Lower lobe of right lung (tissue), 2 donors: ENCODE data around the gene PNPLA1. TPM values are rescaled to one million over a fixed set of nuclear protein-coding genes. Genes with fewer than 3 reads are reported as not detected.
A peak's percentile ranks its signal among the peaks of the same experiment; 100 is the strongest.

Experiments used
- ATAC-seq, 2 donors: fragments of 200-7000 bp; cut with Tn5 transposase; one replicate each; pipeline ENCODE4 v1.9.1; 2020 to 2022; ENCODE audit warnings: mild to moderate bottlenecking in 2 of 2, moderate library complexity in 2 of 2
- DNase-seq: peaks from one replicate; pipeline ENCODE4 v3.0.0-alpha.2; 2020
- H3K27ac ChIP-seq: fragments of 200-600 bp; one replicate; pipeline ENCODE4 v1.8.0; 2022
- H3K27me3 ChIP-seq: fragments of 200-600 bp; one replicate; pipeline ENCODE4 v1.8.0; 2022; ENCODE audit warnings: low read depth
- H3K36me3 ChIP-seq: fragments of 200-600 bp; one replicate; pipeline ENCODE4 v1.8.0; 2022; ENCODE audit warnings: mild to moderate bottlenecking
- H3K4me1 ChIP-seq: fragments of 200-600 bp; one replicate; pipeline ENCODE4 v1.8.0; 2022
- H3K4me3 ChIP-seq: fragments of 200-600 bp; one replicate; pipeline ENCODE4 v1.8.0; 2022; ENCODE audit warnings: mild to moderate bottlenecking
- H3K9me3 ChIP-seq: fragments of 200-600 bp; one replicate; pipeline ENCODE4 v1.8.0; 2022
- CTCF ChIP-seq: fragments of 200-600 bp; IDR thresholded peaks from one replicate; pipeline ENCODE4 v1.8.0; 2022; ENCODE audit warnings: antibody characterized with exemption, mild to moderate bottlenecking
- intact Hi-C: fragments of 100-400 bp; cut with DNase I; formaldehyde crosslinking; loops from one replicate; pipeline ENCODE4 v1.11.0; 2022
- total RNA-seq: library from RNA; stranded (reverse); fragmentation: NEBNext Ultra II Directional; extraction: Animal tissue kit (Norgen Biotek cat#: 25700); gene quantifications from one replicate; pipeline ENCODE4 v1.2.1, GENCODE V29; 2021
- donor health status: DM: no; HTN: yes; CAD: no; lungs with severe emphysema.

PNPLA1 gene
- total RNA-seq, 1 donor from 2014 or later: 0.27 TPM

GRCh38 chr6:36333171-36333895 is 63.5 kb downstream of the PNPLA1 start:
- ATAC-seq (no peak), DNase-seq (no peak)
- Histone ChIP-seq H3K4me1 (no peaks in the 10 kb centered on the region), H3K36me3 (no peaks in the 10 kb centered on the region), H3K4me3 (no peak overlapping the region), H3K27me3 (peaks cover 13% of the 10 kb centered on the region), H3K27ac (no peak overlapping the region), H3K9me3 (no peaks in the 10 kb centered on the region)
- intact Hi-C loops: no loop called here
- TF ChIP-seq CTCF: no peak

- DNase-seq (no peak), ATAC-seq (no peak)
- Histone ChIP-seq H3K4me1 (no peaks in the 10 kb centered on the region), H3K27me3 (peaks cover 13% of the 10 kb centered on the region), H3K9me3 (no peaks in the 10 kb centered on the region), H3K36me3 (no peaks in the 10 kb centered on the region), H3K4me3 (no peak overlapping the region), H3K27ac (no peak overlapping the region)
- intact Hi-C loops: no loop called here
- TF ChIP-seq CTCF: no peak
Measured at GRCh38 chr6:36333931-36334725, 64.3 kb downstream of the PNPLA1 start.

- H3K4me1 ChIP-seq: no peaks in the 10 kb centered on the region
- TF ChIP-seq CTCF: no peak
- ATAC-seq: peak in 1 of 2 donors; percentile 35
Measured at GRCh38 chr6:36334832-36335459, 65.1 kb downstream of the PNPLA1 start.

GRCh38 chr6:36335465-36336207 is 65.8 kb downstream of the PNPLA1 start:
- TF ChIP-seq CTCF: no peak
- peaks cover 5% of the 10 kb centered on the region for H3K4me1 ChIP-seq
- intact Hi-C loops: no loop called here
- no peak overlapping the region for H3K4me3 ChIP-seq
- ATAC-seq: no peak
- no peaks in the 10 kb centered on the region for H3K9me3 ChIP-seq
- peaks cover 16% of the 10 kb centered on the region for H3K27me3 ChIP-seq
- H3K36me3 ChIP-seq: no peaks in the 10 kb centered on the region
- no peak overlapping the region for H3K27ac ChIP-seq
- no peak for DNase-seq

More at GRCh38 chr6:36334832-36335459, 65.1 kb downstream of the PNPLA1 start:
- DNase-seq: no peak
- Histone ChIP-seq H3K27me3 (peaks cover 16% of the 10 kb centered on the region), H3K27ac (no peak overlapping the region), H3K36me3 (no peaks in the 10 kb centered on the region), H3K9me3 (no peaks in the 10 kb centered on the region), H3K4me3 (no peak overlapping the region)
- intact Hi-C loops: no loop called here

- ATAC-seq: no peak
- no peak overlapping the region for H3K4me3 ChIP-seq
Measured at GRCh38 chr6:36336208-36336710, 66.4 kb downstream of the PNPLA1 start.

More at GRCh38 chr6:36336208-36336710, 66.4 kb downstream of the PNPLA1 start:
- Histone ChIP-seq H3K9me3 (no peaks in the 10 kb centered on the region), H3K36me3 (no peaks in the 10 kb centered on the region), H3K27me3 (peaks cover 16% of the 10 kb centered on the region), H3K27ac (no peak overlapping the region), H3K4me1 (peaks cover 11% of the 10 kb centered on the region)
- intact Hi-C loops: no loop called here
- DNase-seq: no peak
- TF ChIP-seq CTCF: no peak
